Measurements from ENCODE around the gene GTF2A1L.

- TF ChIP-seq CTCF (IDR thresholded peaks at IDR 0.05; ENCODE audit: low read length) (no peak), EZH2 (IDR thresholded peaks at IDR 0.05; ENCODE audit: borderline replicate concordance, low read length) (no peak)
Measured at GRCh38 chr2:48715042-48715899, 97.6 kb downstream of the GTF2A1L start.
